Panc1 (cell line): Measurements from ENCODE around the gene ASB6.

Experiments used
- CTCF ChIP-seq: fragments of 450-650 bp; IDR thresholded peaks from 2 replicates; pipeline ENCODE4 v1.5.1; 2017; ENCODE audit warnings: mild to moderate bottlenecking
- POLR2AphosphoS5 ChIP-seq: IDR thresholded peaks from 2 replicates; pipeline ENCODE4 v1.6.1; 2012; ENCODE audit warnings: mild to moderate bottlenecking, low read depth, low read length, moderate library complexity
- REST ChIP-seq, 2 experiments: IDR thresholded peaks; 2 replicates each; pipeline ENCODE4 v1.6.1; 2011 to 2012; ENCODE audit warnings: low read depth in 2 of 2, control low read depth in 1 of 2, low read length in 1 of 2, mild to moderate bottlenecking in 1 of 2, moderate library complexity in 1 of 2; ENCODE audit not compliant: insufficient read depth in 1 of 2
- SIN3A ChIP-seq: IDR thresholded peaks from 2 replicates; pipeline ENCODE4 v1.6.1; 2012; ENCODE audit warnings: low read depth, mild to moderate bottlenecking, low read length, moderate library complexity, borderline replicate concordance; ENCODE audit not compliant: insufficient read depth
- TCF7L2 ChIP-seq: IDR thresholded peaks from 2 replicates; pipeline ENCODE4 v1.6.1; 2011; ENCODE audit warnings: mild to moderate bottlenecking, low read depth, low read length, inconsistent platforms

GRCh38 chr9:129624168-129624759, 17.7 kb downstream of the ASB6 start:
- TF ChIP-seq CTCF, result peak; percentile 88
- TF ChIP-seq REST (IDR thresholded peaks at IDR 0.05; ENCODE audit: insufficient read depth in 1 of 2, low read depth in 2 of 2, low read length in 1 of 2), result no peak
- no peak for TF ChIP-seq SIN3A
- no peak for TF ChIP-seq TCF7L2
- no peak for TF ChIP-seq POLR2AphosphoS5
